HS-27A (cell line): ENCODE results near the gene PHLPP1.
"Not testable (repeated sequence)": the region's sequence is repeated elsewhere in the genome, so short reads cannot be mapped to it uniquely, and the experiment has no call there.

Source experiments
- DNase-seq: peaks from one replicate; pipeline ENCODE4 v3.0.0-alpha.2; 2012; ENCODE audit warnings: low read depth, missing footprints

The PHLPP1 gene

GRCh38 chr18:62715436-62715758 is at the start of gene PHLPP1:
Gene PHLPP1, plus strand, starts transcription at chr18:62715541. Its CDS starts 143 bp downstream, at chr18:62715684.
- DNase-seq: no peak

DNA sequence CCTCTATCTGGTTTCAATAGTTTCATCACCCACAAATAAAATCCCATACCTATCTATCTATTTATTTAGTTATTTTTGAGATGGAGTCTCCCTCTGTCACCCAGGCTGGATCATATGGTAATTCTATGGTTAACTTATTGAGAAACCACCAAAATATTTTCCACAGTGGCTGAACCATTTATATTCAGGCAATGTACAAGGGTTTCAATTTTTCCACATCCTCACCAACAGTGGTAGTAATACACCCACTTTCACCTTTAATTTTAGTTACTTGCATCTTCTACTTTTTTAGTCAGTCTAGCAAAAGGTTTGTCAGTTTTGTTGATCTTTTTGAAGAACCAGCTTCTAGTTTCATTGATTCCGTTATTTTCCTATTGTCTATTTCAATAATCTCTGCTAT is 46.1 kb upstream of the PHLPP1 start:
- DNase-seq: no peak

- DNase-seq: no peak
Measured at GRCh38 chr18:62670573-62670972, 44.8 kb upstream of the PHLPP1 start.

- DNase-seq: no peak
Measured at GRCh38 chr18:62672600-62672999, 42.7 kb upstream of the PHLPP1 start.

GRCh38 chr18:62678847-62679485 is 36.4 kb upstream of the PHLPP1 start:
- DNase-seq: no peak

- DNase-seq: no peak
Measured at GRCh38 chr18:62682371-62682770, 33.0 kb upstream of the PHLPP1 start.

DNA sequence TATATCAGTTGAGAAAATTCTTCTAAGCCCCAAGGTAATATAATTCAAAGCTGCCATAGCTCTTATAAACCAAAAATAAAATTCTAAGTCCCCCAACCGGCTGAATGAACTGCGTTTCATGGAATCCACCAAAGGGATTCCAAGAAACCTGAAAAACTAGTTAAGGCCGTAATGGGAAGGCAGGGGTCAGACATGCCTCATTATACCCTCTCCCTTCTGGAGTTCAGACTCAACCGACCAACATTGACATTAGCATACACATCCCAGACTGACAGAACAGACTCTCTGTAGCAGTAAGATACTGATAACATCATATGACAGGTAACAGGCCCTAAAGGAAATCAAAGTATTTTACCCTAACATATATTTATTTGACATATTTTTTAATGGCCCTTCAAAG is 31.4 kb upstream of the PHLPP1 start:
- no peak for DNase-seq

DNA sequence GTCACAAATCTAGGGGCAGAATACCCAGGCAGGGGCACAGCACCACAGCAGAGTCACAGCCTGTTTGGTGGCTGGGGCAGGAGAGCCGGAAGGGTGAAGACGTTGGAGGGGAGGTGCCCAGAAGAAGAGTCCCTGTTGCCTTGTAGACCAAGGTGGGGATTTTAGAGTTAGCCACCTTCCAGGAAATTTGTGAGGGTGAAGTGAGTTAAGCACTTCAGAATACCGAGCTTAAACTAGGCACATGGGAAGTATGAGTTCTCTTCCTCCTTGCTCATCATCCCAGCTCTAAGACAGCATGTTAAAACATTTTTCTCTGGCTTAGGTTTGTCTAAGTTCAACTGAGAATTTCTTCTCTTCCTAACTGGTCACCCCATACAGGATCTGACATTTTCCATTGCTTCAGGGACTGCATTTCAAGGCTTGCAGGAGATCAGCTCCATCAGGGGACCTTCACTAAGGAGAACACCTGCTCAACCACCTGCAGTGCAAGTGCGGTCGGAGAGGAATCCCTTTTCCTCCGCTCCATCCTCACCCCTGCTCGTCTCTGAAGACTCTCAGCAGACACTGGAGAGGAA is 26.5 kb upstream of the PHLPP1 start:
- DNase-seq: no peak

DNA sequence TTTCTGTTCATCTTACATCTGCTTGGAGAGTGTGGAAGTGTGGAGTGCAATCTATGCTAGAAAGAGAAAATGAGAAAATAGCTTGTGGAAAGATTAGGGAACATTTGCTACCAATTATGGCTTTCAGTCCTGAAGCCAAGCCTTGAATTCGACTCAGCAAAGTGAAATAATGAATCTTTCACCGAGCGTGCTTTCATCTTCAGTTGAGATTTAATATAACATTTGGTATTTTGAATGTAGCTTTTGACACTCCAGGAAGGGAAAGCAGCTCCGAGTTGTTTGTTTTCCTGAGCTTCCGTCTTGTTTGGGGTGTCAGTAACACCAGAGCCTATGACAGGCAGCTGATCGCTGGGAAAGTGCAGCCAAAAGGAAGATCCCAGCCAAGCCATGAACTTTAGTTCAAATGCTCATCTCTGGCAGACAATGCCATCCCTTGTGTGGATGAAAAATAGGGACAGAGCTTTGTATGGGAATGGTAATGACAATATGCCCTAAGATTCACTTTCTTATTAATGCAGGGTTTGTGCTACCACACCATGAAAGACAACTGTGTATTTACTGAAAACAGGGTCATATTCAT is 25.0 kb upstream of the PHLPP1 start:
- DNase-seq: no peak

- no peak for DNase-seq
Measured at GRCh38 chr18:62693659-62694058, 21.7 kb upstream of the PHLPP1 start.

DNA sequence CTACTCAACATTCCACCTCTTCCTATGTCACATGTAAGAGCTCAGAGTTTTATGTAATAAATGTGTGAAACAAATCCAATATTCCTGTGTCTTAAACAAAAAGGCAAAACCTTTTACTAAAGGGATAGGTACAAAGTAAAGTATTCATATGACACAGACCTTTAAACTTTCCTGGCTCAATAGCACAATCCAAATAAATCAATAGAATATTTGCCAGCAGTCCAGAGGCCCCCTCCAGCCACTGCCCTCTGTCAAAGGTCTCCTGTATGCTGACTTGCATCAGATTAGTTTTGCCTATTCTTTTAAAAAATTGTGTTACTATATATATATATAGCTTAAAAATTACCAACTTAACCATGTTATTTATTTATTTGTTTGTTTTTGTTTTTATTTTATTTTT is 17.7 kb upstream of the PHLPP1 start:
- DNase-seq: no peak

DNA sequence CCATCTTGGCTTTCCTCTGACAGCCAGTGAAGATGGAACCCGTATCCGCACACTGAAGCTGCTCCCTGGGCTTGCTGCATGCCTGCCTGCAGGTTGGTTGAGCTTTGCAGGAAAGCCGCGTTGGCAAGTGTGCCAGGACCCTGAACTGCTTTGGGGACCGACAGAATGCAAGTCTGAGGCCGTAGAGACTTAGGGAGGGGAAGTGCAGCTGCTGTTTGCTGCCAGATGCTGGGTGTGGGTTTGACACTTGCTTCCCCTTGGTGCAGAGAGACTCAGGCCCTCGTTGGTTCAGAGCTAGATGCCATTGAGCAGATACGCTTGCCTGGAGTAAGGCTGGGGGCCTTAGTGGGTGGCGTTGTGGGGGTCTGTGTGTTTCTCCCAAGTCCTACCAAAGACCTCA is 13.1 kb upstream of the PHLPP1 start:
- DNase-seq: no peak

DNA sequence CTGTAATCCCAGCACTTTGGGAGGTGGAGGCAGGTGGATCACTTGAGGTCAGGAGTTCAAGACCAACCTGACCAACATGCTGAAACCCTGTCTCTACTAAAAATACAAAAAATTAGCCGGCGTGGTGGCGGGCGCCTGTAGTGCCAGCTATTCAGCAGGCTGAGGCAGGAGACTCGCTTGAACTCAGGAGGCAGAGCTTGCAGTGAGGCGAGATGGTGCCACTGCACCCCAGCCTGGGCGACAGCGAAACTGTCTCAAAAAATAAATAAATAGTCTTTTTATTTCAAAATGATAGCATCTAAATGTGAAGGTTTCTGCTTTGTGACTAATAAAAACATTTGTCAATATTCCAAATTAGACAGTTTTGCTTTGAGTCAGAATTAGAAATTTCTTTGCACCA is 8.5 kb upstream of the PHLPP1 start:
- DNase-seq: not testable (repeated sequence)

DNA sequence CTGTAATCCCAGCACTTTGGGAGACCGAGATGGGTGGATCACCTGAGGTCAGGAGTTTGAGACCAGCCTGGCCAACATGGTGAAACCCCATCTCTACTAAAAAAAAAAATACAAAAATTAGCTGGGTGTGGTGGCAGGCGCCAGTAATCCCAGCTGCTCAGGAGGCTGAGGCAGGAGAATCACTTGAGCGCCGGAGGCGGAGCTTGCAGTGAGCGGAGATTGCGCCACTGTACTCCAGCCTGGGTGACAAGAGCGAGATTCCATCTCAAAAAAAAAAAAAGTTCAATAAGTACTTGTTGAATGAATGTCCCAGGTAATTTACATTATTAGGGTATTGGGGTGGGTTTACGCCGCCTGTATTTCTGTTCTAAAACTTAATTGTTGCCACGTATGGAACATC is 5.4 kb upstream of the PHLPP1 start:
- not testable (repeated sequence) for DNase-seq

GRCh38 chr18:62710417-62710816 is 4.9 kb upstream of the PHLPP1 start:
- no peak for DNase-seq

DNA sequence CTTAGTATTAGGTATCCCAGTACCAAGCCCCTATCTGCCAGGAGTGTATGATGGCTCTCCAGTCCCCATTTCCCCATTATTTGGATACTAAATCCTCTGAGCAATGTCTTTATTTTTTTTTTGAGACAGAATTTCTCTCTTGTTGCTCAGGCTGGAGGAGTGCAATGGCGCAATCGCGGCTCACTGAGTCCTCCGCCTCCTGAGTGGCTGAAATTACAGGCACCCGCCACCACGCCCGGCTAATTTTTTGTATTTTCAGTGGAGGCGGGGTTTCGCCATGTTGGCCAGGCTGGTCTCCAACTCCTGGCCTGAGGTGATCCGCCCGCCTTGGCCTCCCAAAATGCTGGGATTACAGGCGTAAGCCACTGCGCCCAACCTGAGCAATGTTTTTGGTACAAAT is 3.6 kb upstream of the PHLPP1 start:
- DNase-seq: no peak

DNA sequence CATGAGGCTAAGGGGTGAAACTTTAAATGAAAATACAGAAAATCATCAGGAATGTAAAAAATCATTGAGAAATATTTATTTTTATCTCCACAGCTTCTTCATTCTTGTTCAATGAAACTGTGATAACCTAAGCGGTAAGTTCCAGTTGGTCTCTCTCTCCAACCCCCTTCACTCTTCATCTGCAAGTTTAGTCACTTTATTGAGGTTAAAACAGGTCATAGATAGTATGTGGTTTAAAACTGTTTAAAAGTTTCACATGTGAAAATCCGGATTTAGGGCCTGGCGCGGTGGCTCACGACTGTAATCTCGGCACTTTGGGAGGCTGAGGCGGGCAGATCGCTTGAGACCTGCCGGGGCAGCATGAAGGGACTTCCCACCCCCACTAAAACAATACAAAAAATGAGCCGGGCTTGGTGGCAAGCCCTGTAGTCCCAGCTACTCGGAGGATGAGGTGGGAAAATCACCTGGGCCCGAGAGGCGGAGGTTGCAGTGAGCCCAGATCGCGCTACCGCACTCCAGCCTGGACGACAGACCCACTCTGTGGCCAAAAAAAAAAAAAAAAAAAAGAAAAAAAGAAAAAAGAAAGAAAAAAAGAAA is 1.6 kb upstream of the PHLPP1 start:
- DNase-seq: no peak

DNA sequence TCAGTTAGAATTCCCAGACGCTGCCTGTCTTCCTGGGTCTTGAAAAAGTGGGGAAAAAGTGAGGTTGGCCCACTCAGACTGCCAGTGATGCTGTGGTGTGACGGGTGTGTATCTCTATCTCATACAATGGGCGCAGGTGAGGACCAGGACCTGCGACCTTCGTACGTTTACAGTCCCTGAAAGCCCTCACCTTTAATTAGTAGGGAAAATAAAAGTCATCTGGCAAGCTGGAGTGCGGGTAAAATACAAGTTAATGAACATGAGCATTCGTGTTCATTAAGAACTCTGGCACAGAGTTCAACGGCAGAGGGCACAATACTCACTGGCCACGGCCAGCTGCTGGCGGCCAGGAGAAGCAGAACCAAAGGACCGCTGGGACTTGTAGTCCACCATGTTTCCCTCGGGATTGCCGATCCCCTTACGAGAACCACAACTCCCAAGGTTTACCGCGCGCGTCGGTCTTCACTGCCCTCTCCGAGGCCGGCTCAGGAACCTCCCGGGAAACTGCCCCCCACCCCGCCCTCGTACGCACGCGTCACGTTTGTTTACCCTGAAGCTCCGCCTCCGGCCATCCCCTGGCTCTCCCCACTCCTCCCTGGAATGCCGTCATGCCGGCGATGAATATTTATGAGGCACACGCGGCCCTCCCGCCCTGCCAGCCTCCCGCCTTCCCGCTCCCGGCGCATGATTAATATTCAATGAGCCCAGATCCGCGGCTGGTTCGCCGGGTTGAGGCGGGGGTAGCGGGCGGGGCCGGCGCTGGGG is 488 bp upstream of the PHLPP1 start:
- peak; percentile 94 for DNase-seq

DNA sequence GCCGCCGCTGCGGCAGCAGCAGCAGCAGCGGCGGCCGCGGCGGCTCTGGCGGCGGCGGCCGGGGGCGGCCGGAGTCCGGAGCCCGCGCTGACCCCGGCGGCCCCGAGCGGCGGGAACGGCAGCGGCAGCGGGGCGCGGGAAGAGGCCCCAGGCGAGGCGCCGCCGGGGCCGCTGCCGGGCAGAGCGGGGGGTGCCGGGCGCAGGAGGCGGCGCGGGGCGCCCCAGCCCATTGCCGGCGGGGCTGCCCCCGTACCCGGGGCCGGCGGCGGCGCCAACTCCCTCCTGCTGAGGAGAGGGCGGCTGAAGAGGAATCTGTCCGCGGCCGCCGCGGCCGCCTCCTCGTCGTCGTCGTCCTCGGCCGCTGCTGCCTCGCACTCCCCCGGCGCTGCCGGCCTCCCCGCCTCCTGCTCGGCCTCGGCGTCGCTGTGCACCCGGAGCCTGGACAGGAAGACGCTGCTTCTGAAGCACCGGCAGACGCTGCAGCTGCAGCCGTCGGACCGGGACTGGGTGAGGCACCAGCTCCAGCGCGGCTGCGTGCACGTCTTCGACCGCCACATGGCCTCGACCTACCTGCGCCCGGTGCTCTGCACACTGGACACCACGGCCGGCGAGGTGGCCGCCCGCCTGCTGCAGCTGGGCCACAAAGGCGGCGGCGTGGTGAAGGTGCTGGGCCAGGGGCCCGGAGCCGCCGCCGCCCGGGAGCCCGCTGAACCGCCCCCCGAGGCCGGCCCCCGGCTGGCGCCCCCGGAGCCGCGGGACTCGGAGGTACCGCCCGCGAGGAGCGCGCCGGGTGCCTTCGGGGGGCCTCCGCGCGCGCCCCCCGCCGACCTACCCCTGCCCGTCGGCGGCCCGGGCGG is 646 bp downstream of the PHLPP1 start:
- no peak for DNase-seq

GRCh38 chr18:62716619-62717168 is 1.4 kb downstream of the PHLPP1 start:
- no peak for DNase-seq

GRCh38 chr18:62717169-62717924 is 2.0 kb downstream of the PHLPP1 start:
- no peak for DNase-seq
